Measurements from ENCODE around the gene P2RX4.

DNA sequence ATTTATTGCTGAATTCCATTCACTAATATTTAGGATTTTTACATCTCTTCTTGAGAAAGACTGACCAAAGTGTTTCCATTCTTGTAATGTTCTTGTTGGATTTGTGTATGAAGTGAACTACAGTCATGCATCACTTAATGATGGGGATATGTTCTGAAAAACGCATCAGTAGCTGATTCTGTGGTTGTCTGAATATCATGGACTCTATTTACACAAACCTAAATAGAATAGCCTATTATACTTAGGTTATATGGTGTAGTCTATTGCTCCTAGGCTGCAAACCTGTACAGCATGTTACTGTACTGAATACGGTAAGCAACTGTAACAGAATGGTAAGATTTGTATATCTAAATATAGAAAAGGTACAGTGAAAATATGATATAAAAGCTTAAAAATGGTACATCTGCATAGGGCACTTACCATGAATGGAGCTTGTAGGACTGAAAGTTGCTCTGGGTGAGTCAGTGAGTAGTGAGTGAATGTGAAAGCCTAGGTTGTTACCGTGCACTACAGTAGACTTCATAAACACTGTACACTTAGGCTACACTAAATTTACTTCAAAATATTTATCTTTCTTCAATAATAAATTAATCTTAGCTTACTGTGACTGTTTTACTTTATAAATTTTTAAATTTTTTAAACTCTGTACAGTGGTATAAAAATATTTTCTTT is 27.6 kb upstream of the P2RX4 start:
- TF ChIP-seq, protein P1, sequence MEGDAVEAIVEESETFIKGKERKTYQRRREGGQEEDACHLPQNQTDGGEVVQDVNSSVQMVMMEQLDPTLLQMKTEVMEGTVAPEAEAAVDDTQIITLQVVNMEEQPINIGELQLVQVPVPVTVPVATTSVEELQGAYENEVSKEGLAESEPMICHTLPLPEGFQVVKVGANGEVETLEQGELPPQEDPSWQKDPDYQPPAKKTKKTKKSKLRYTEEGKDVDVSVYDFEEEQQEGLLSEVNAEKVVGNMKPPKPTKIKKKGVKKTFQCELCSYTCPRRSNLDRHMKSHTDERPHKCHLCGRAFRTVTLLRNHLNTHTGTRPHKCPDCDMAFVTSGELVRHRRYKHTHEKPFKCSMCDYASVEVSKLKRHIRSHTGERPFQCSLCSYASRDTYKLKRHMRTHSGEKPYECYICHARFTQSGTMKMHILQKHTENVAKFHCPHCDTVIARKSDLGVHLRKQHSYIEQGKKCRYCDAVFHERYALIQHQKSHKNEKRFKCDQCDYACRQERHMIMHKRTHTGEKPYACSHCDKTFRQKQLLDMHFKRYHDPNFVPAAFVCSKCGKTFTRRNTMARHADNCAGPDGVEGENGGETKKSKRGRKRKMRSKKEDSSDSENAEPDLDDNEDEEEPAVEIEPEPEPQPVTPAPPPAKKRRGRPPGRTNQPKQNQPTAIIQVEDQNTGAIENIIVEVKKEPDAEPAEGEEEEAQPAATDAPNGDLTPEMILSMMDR (IDR thresholded peaks at IDR 0.05): no peak
- no peak for TF ChIP-seq EP300 (IDR thresholded peaks at IDR 0.05)

Data from tibial nerve (tissue), 4 donors.